Calu3 (cell line): ENCODE data around the gene CREB3L1. TPM values are rescaled to one million over a fixed set of nuclear protein-coding genes. Genes with fewer than 3 reads are reported as not detected.
A peak's percentile ranks its signal among the peaks of the same experiment; 100 is the strongest.

Experiments
- BruUV-seq: library from RNA; stranded (reverse); fragments of 400-500 nt; replicated peaks from 2 replicates; lab custom pipeline; 2021; lab: Mats Ljungman, UMichigan
- CTCF ChIA-PET: fragments of 300-600 bp; sonication (Branson Sonifier 250); formaldehyde crosslinking; loops from one replicate; lab custom pipeline; 2022; ENCODE audit warnings: antibody characterized with exemption; lab: Charles Lee
- DNase-seq: peaks from one replicate; pipeline ENCODE4 v3.0.0; 2022
- H3K27ac Mint-ChIP-seq: one replicate; pipeline ENCODE4 v1.8.0; 2022; ENCODE audit warnings: mixed read lengths; ENCODE audit not compliant: unreplicated experiment
- H3K27me3 Mint-ChIP-seq: one replicate; pipeline ENCODE4 v1.8.0; 2022; ENCODE audit warnings: mixed read lengths; ENCODE audit not compliant: unreplicated experiment
- H3K36me3 Mint-ChIP-seq: one replicate; pipeline ENCODE4 v1.8.0; 2022; ENCODE audit warnings: mild to moderate bottlenecking, moderate library complexity, mixed read lengths; ENCODE audit not compliant: insufficient read depth, unreplicated experiment
- H3K4me1 Mint-ChIP-seq: one replicate; pipeline ENCODE4 v1.8.0; 2022; ENCODE audit warnings: mild to moderate bottlenecking, low read depth, mixed read lengths; ENCODE audit not compliant: unreplicated experiment
- H3K4me3 Mint-ChIP-seq: one replicate; pipeline ENCODE4 v1.8.0; 2022; ENCODE audit warnings: mild to moderate bottlenecking, low read depth, moderate library complexity, mixed read lengths; ENCODE audit not compliant: unreplicated experiment
- H3K9me3 Mint-ChIP-seq: one replicate; pipeline ENCODE4 v1.8.0; 2022; ENCODE audit warnings: low read depth, mixed read lengths; ENCODE audit not compliant: unreplicated experiment
- intact Hi-C: fragments of 100-400 bp; cut with micrococcal nuclease; formaldehyde crosslinking; loops from one replicate; pipeline ENCODE4 v1.10.0; 2022; ENCODE audit not compliant: unreplicated experiment
- total RNA-seq: library from RNA; stranded (reverse); gene quantifications from 2 replicates; pipeline ENCODE4 v1.2.3, GENCODE V29; 2022
- TF ChIP-seq, protein P1 (sequence below): fragments of 200-600 bp; IDR thresholded peaks from one replicate; pipeline ENCODE4 v1.8.0; 2022; ENCODE audit warnings: antibody characterized with exemption; ENCODE audit not compliant: unreplicated experiment

CREB3L1 gene
- total RNA-seq, 1 experiment from 2014 or later, result not detected

DNA sequence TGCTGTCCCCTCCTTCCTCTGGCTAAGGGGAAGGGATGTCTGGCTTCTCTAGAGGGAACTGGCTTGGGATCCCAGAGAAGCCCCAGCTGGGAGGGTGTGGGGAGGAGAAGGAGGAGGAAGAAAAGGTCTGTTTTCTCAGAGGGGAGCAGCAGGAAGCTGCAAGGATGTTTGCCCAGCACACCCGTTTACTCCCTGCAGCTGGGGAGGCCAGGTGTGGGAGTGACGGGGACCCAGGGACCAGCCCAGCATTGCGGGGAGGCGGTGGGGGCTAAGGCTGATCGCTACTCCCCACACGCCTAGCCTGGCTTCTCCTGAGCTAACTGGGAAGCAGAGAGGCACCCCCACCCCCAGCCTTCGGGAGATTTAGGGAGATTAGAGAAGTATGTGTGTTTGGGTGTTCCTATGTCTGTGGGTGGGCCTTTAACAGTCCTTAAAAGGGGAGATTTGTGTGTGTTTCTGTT, 3.9 kb downstream of the CREB3L1 start:
- TF ChIP-seq, protein P1, sequence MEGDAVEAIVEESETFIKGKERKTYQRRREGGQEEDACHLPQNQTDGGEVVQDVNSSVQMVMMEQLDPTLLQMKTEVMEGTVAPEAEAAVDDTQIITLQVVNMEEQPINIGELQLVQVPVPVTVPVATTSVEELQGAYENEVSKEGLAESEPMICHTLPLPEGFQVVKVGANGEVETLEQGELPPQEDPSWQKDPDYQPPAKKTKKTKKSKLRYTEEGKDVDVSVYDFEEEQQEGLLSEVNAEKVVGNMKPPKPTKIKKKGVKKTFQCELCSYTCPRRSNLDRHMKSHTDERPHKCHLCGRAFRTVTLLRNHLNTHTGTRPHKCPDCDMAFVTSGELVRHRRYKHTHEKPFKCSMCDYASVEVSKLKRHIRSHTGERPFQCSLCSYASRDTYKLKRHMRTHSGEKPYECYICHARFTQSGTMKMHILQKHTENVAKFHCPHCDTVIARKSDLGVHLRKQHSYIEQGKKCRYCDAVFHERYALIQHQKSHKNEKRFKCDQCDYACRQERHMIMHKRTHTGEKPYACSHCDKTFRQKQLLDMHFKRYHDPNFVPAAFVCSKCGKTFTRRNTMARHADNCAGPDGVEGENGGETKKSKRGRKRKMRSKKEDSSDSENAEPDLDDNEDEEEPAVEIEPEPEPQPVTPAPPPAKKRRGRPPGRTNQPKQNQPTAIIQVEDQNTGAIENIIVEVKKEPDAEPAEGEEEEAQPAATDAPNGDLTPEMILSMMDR, result no peak
- DNase-seq, result no peak
- CTCF ChIA-PET, result no interaction called here
- Mint-ChIP-seq H3K9me3 (no peaks in the 10 kb centered on the region), H3K27ac (peak overlapping the region; percentile 54), H3K4me3 (no peak overlapping the region), H3K27me3 (peaks cover 100% of the 10 kb centered on the region), H3K36me3 (no peaks in the 10 kb centered on the region), H3K4me1 (peaks cover 23% of the 10 kb centered on the region)
- intact Hi-C loops, result no loop called here
- no TSS peak for BruUV-seq

- TF ChIP-seq, protein P1, result no peak
- CTCF ChIA-PET, result interaction anchor here (0.6 to 1.1 kb wide), 3 partner anchors 8 to 54 kb away, joined by 3 to 4 read pairs (median 3); partner anchors contain the start of gene CREB3L1
- DNase-seq, result no peak
- Mint-ChIP-seq H3K9me3 (no peaks in the 10 kb centered on the region), H3K4me1 (peaks cover 11% of the 10 kb centered on the region), H3K27ac (no peak overlapping the region), H3K27me3 (peaks cover 86% of the 10 kb centered on the region), H3K36me3 (no peaks in the 10 kb centered on the region), H3K4me3 (no peak overlapping the region)
- intact Hi-C loops, result no loop called here
- BruUV-seq, result no TSS peak
These were observed 7.7 kb downstream of the CREB3L1 start for GRCh38 chr11:46285173-46285572.

DNA sequence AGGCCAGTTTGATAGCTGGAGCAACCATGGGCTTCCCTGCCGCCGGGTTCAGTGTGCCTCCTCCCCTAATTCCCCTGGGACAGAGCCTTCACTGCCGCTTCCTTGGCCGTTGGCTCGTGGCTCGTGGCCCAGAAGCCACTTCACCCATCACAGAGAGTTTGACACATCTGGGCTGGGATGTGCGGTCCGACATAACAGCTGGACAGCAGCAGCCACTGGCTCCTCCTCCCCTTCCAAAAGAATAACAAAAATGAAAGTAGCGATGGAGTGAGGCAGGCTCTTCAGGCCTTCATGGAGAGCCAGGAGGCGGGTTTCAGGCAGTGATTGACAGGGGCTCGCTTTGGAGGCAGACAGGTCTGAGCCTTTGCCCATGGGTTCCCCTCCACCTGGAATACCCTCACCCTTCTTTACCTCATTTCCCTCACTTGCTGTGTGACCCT, 8.2 kb downstream of the CREB3L1 start:
- BruUV-seq, result no TSS peak
- DNase-seq, result no peak
- CTCF ChIA-PET, result interaction anchor here (0.6 to 1.1 kb wide), 3 partner anchors 8 to 54 kb away, joined by 3 to 4 read pairs (median 3); partner anchors contain the start of gene CREB3L1
- TF ChIP-seq, protein P1, result no peak
- intact Hi-C loops, result no loop called here
- Mint-ChIP-seq H3K9me3 (no peaks in the 10 kb centered on the region), H3K4me1 (peaks cover 11% of the 10 kb centered on the region), H3K27me3 (peaks cover 86% of the 10 kb centered on the region), H3K36me3 (no peaks in the 10 kb centered on the region), H3K27ac (no peak overlapping the region), H3K4me3 (no peak overlapping the region)

GRCh38 chr11:46286789-46287188, 9.3 kb downstream of the CREB3L1 start:
- TF ChIP-seq, protein P1, result no peak
- no peak overlapping the region for H3K4me3 Mint-ChIP-seq
- H3K27me3 Mint-ChIP-seq, result peaks cover 86% of the 10 kb centered on the region
- no peaks in the 10 kb centered on the region for H3K9me3 Mint-ChIP-seq
- CTCF ChIA-PET, result no interaction called here
- H3K36me3 Mint-ChIP-seq, result no peaks in the 10 kb centered on the region
- BruUV-seq, result no TSS peak
- DNase-seq, result no peak
- H3K4me1 Mint-ChIP-seq, result peaks cover 2% of the 10 kb centered on the region
- H3K27ac Mint-ChIP-seq, result no peak overlapping the region
- intact Hi-C loops, result no loop called here
